Suprapubic skin (tissue), 4 donors: ENCODE results near the gene PLBD2.

ENCODE experiments used
- CTCF ChIP-seq, 2 donors: fragments of 200-600 bp in 1 of 2; fragments of 450-650 bp in 1 of 2; sonication (generic) in 1 of 2; IDR thresholded peaks; one replicate each; pipeline ENCODE4 v1.5.1; 2016 to 2019; ENCODE audit warnings: antibody characterized with exemption in 2 of 2, mild to moderate bottlenecking in 1 of 2, moderate library complexity in 1 of 2
- EP300 ChIP-seq: sonication (generic); formaldehyde crosslinking; IDR thresholded peaks from one replicate; pipeline ENCODE4 v1.6.1; 2017; ENCODE audit warnings: antibody characterized with exemption
- POLR2A ChIP-seq, 2 donors: fragments of 450-650 bp; IDR thresholded peaks; one replicate each; pipeline ENCODE4 v1.6.1; 2017; ENCODE audit warnings: antibody characterized with exemption in 2 of 2, mild to moderate bottlenecking in 2 of 2, moderate library complexity in 2 of 2
- POLR2AphosphoS5 ChIP-seq, 3 donors: sonication (generic); formaldehyde crosslinking; IDR thresholded peaks; one replicate each; pipeline ENCODE4 v1.6.1; 2017; ENCODE audit warnings: antibody characterized with exemption in 3 of 3

GRCh38 chr12:113318900-113319628 is 39.3 kb upstream of the PLBD2 start:
- TF ChIP-seq CTCF (IDR thresholded peaks at IDR 0.05) (no peak), POLR2AphosphoS5 (IDR thresholded peaks at IDR 0.05) (no peak), POLR2A (IDR thresholded peaks at IDR 0.05) (no peak), EP300 (no peak)
